ENCODE data around the gene CD3E. TPM values are rescaled to one million over a fixed set of nuclear protein-coding genes. Genes with fewer than 3 reads are reported as not detected.
A peak's percentile ranks its signal among the peaks of the same experiment; 100 is the strongest.

CD3E gene
- total RNA-seq, 2 experiments from 2014 or later: 400 to 530 TPM

GRCh38 chr11:118343248-118343647, 38.7 kb downstream of the CD3E start:
- Mint-ChIP-seq H3K9me3 (ENCODE audit: low read depth) (no peaks in the 10 kb centered on the region), H3K27me3 (no peaks in the 10 kb centered on the region), H3K36me3 (ENCODE audit: low read depth) (peaks cover 65% of the 10 kb centered on the region), H3K4me3 (peak overlapping the region; percentile 83), H3K27ac (peak overlapping the region; percentile 100), H3K4me1 (peaks cover 54% of the 10 kb centered on the region)
- DNase-seq (peak; percentile 64), ATAC-seq (peak; percentile 31)
- ChIA-PET CTCF (interaction anchor here (0.5 to 2.0 kb wide), 9 partner anchors 9 to 526 kb away, joined by 3 to 14 read pairs (median 5); no protein-coding TSS in a partner anchor), POLR2A (interaction anchor here (0.7 to 3.8 kb wide), 4 partner anchors 39 to 292 kb away, joined by 3 to 23 read pairs (median 4); partner anchors contain the start of genes CD3E and MPZL3)
- intact Hi-C loops (cut with DNase I, micrococcal nuclease): loop anchor here (2.0 to 5.0 kb wide), 6 partner anchors 58 to 584 kb away; partner anchors contain the start of genes ATP5MG (in 2 of the 2) and BCL9L (in 1 of the 2)

DNA sequence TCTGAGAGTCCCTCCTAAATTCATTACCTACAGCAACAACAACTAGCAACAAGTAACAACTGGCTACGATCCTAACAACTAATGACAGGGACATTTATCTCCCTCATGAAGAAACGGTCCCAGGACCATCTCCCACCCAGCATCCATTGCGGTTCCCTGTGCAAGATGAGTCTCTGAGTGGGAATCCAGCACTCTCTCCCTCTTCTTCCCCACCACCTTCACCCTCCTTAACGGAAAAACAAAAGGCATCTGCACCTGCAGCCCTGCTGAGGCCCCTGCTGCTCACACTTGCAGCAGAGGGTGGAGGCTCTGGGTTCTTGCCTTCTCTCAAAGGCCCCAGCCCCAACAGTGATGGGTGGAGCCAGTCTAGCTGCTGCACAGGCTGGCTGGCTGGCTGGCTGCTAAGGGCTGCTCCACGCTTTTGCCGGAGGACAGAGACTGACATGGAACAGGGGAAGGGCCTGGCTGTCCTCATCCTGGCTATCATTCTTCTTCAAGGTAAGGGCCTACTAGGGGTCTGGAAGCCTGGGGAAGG, 39.5 kb downstream of the CD3E start, which contains the start of gene CD3G:
TSS of gene CD3G (plus strand) at position 364 of the 535 bp plus-strand sequence. CDS start at position 444, 80 bp downstream.
- ATAC-seq (peak; percentile 68), DNase-seq (peak; percentile 85)
- Mint-ChIP-seq H3K9me3 (ENCODE audit: low read depth) (no peaks in the 10 kb centered on the region), H3K4me1 (peaks cover 54% of the 10 kb centered on the region), H3K4me3 (peak within 1 kb of the TSS; percentile 83), H3K27ac (peak within 1 kb of the TSS; percentile 100), H3K27me3 (no peaks in the 10 kb centered on the region), H3K36me3 (ENCODE audit: low read depth) (peaks cover 64% of the 10 kb centered on the region)
- ChIA-PET POLR2A (interaction anchor here (0.7 kb wide), 1 partner anchor 79 kb away, joined by 3 read pairs; no protein-coding TSS in a partner anchor), CTCF (interaction anchor here (0.8 to 5.0 kb wide), 8 partner anchors 29 to 184 kb away, joined by 3 to 24 read pairs (median 5); no protein-coding TSS in a partner anchor)
- intact Hi-C loops (cut with DNase I, micrococcal nuclease): loop anchor here (1.0 to 5.0 kb wide), 7 partner anchors 38 to 583 kb away; partner anchors contain the start of genes ATP5MG (in 2 of the 2) and BCL9L (in 1 of the 2)

- ATAC-seq (peak; percentile 11), DNase-seq (no peak)
- Mint-ChIP-seq H3K27ac (peak overlapping the region; percentile 52), H3K27me3 (no peaks in the 10 kb centered on the region), H3K36me3 (ENCODE audit: low read depth) (peaks cover 73% of the 10 kb centered on the region), H3K4me1 (peaks cover 56% of the 10 kb centered on the region), H3K4me3 (no peak overlapping the region), H3K9me3 (ENCODE audit: low read depth) (no peaks in the 10 kb centered on the region)
- CTCF ChIA-PET: interaction anchor here (0.7 kb wide), 1 partner anchor 169 kb away, joined by 3 read pairs; no protein-coding TSS in a partner anchor
- intact Hi-C loops (cut with DNase I, micrococcal nuclease): no loop called here
- POLR2A ChIA-PET: no interaction called here
Observed at GRCh38 chr11:118349475-118349874, 44.9 kb downstream of the CD3E start.

DNA sequence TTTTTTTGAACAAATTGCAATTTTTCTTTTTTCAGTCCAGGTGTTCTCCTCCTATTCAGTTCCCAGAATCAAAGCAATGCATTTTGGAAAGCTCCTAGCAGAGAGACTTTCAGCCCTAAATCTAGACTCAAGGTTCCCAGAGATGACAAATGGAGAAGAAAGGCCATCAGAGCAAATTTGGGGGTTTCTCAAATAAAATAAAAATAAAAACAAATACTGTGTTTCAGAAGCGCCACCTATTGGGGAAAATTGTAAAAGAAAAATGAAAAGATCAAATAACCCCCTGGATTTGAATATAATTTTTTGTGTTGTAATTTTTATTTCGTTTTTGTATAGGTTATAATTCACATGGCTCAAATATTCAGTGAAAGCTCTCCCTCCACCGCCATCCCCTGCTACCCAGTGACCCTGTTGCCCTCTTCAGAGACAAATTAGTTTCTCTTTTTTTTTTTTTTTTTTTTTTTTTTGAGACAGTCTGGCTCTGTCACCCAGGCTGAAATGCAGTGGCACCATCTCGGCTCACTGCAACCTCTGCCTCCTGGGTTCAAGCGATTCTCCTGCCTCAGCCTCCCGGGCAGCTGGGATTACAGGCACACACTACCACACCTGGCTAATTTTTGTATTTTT, 48.7 kb downstream of the CD3E start:
- DNase-seq: no peak
- CTCF ChIA-PET: interaction anchor here (0.6 to 3.3 kb wide), 15 partner anchors 9 to 181 kb away, joined by 3 to 18 read pairs (median 6); partner anchors contain the start of genes ATP5MG, CD3D and CD3E
- intact Hi-C loops (cut with DNase I, micrococcal nuclease): loop anchor here (1.0 to 5.0 kb wide), 3 partner anchors 57 to 206 kb away; no protein-coding TSS in a partner anchor

DNA sequence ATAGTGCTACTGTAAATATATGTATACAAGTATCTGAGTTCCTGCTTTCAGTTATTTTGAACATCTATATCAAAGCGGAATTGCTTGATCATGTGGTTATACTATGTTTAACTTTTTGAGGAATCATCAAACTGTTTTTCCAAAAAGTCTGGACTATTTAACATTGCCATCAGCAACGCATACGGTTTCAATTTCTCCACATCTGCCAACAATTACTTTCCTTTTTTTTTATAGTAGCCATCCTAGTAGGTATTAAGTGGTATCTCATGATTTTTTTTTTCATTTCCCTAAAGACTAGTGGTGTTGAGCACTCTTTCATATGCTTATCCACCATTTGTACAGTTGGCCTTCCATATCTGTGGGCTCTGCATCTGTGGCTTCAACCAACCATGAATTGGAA, 53.5 kb downstream of the CD3E start:
- no peak for DNase-seq
- no peaks in the 10 kb centered on the region for H3K27me3 Mint-ChIP-seq
- CTCF ChIA-PET: interaction anchor here (0.6 to 1.3 kb wide), 3 partner anchors 101 to 791 kb away, joined by 3 to 4 read pairs (median 3); no protein-coding TSS in a partner anchor
- H3K9me3 Mint-ChIP-seq (ENCODE audit: low read depth): no peaks in the 10 kb centered on the region
- H3K4me3 Mint-ChIP-seq: no peak overlapping the region
- intact Hi-C loops (cut with DNase I, micrococcal nuclease): loop anchor here in 1 of 2 experiments (2.0 kb wide), 2 partner anchors 79 to 215 kb away; partner anchors contain the start of genes ARCN1 and KMT2A
- ATAC-seq: no peak
- POLR2A ChIA-PET: no interaction called here
- H3K27ac Mint-ChIP-seq: peak overlapping the region; percentile 67
- peaks cover 18% of the 10 kb centered on the region for H3K36me3 Mint-ChIP-seq (ENCODE audit: low read depth)
- H3K4me1 Mint-ChIP-seq: peaks cover 40% of the 10 kb centered on the region

More for the DNA sequence above, 48.7 kb downstream of the CD3E start:
- H3K4me1 Mint-ChIP-seq: peaks cover 28% of the 10 kb centered on the region
- H3K27ac Mint-ChIP-seq: no peak overlapping the region
- POLR2A ChIA-PET: no interaction called here
- H3K27me3 Mint-ChIP-seq: no peaks in the 10 kb centered on the region
- H3K36me3 Mint-ChIP-seq (ENCODE audit: low read depth): peaks cover 49% of the 10 kb centered on the region
- no peaks in the 10 kb centered on the region for H3K9me3 Mint-ChIP-seq (ENCODE audit: low read depth)
- H3K4me3 Mint-ChIP-seq: no peak overlapping the region
- ATAC-seq: no peak

GRCh38 chr11:118359295-118359958, 54.9 kb downstream of the CD3E start, which contains the start of gene UBE4A:
Gene UBE4A, plus strand, starts transcription at chr11:118359600. Its CDS starts 5,481 bp downstream, at chr11:118365081.
- ChIA-PET POLR2A (interaction anchor here (0.6 to 1.5 kb wide), 3 partner anchors 43 to 119 kb away, joined by 3 to 5 read pairs (median 5); no protein-coding TSS in a partner anchor), CTCF (interaction anchor here (0.6 to 2.1 kb wide), 12 partner anchors 9 to 233 kb away, joined by 3 to 9 read pairs (median 4); partner anchors contain the start of gene ATP5MG)
- intact Hi-C loops (cut with DNase I, micrococcal nuclease): loop anchor here (1.0 to 2.0 kb wide), 8 partner anchors 14 to 659 kb away; partner anchors contain the start of genes ARCN1 (in 1 of the 2), ATP5MG (in 1 of the 2), KMT2A (in 1 of the 2) and RPS25 (in 1 of the 2)
- Mint-ChIP-seq H3K9me3 (ENCODE audit: low read depth) (no peaks in the 10 kb centered on the region), H3K4me1 (peaks cover 43% of the 10 kb centered on the region), H3K27ac (peak within 1 kb of the TSS; percentile 97), H3K27me3 (no peaks in the 10 kb centered on the region), H3K36me3 (ENCODE audit: low read depth) (peaks cover 14% of the 10 kb centered on the region), H3K4me3 (peak within 1 kb of the TSS; percentile 100)
- peak; percentile 96 for ATAC-seq
- DNase-seq: peak; percentile 99

- no peak for ATAC-seq
- Mint-ChIP-seq H3K9me3 (ENCODE audit: low read depth) (no peaks in the 10 kb centered on the region), H3K27me3 (no peaks in the 10 kb centered on the region), H3K4me3 (no peak overlapping the region), H3K4me1 (peaks cover 33% of the 10 kb centered on the region), H3K27ac (no peak overlapping the region), H3K36me3 (ENCODE audit: low read depth) (peaks cover 42% of the 10 kb centered on the region)
- ChIA-PET POLR2A (no interaction called here), CTCF (interaction anchor here (0.7 to 2.6 kb wide), 10 partner anchors 12 to 194 kb away, joined by 3 to 8 read pairs (median 4); partner anchors contain the start of gene CD3D)
- intact Hi-C loops (cut with DNase I, micrococcal nuclease): no loop called here
- DNase-seq: no peak
Observed at GRCh38 chr11:118364956-118365615, 60.6 kb downstream of the CD3E start.

Other genes with a start within 250 kb of the CD3E start
- not detected for gene TMPRSS4, start 227.7 kb upstream of the CD3E start, total RNA-seq
- gene SMIM35, start 217.8 kb upstream of the CD3E start, total RNA-seq: under 1 TPM in 1 of 2 experiments, not detected in 1; 0.09 TPM
- under 1 TPM; 0.26 to 0.27 TPM for gene SCN4B, start 151.9 kb upstream of the CD3E start, total RNA-seq
- gene SCN2B, start 128.1 kb upstream of the CD3E start, total RNA-seq: not detected
- 100 to 1,000 TPM; 168 to 193 TPM for gene JAML, start 79.7 kb upstream of the CD3E start, total RNA-seq
- 10 to 100 TPM; 45.9 to 53.2 TPM for gene MPZL3, start 52.4 kb upstream of the CD3E start, total RNA-seq
- 10 to 100 TPM; 26.7 to 30.1 TPM for gene MPZL2, start 40.4 kb upstream of the CD3E start, total RNA-seq
- gene CD3D, start 38.0 kb downstream of the CD3E start, total RNA-seq: 100 to 1,000 TPM; 305 to 331 TPM
- gene CD3G, start 39.6 kb downstream of the CD3E start, total RNA-seq: 100 to 1,000 TPM; 141 to 146 TPM
- gene UBE4A, start 54.9 kb downstream of the CD3E start, total RNA-seq: 10 to 100 TPM; 44.2 to 50.7 TPM
- 100 to 1,000 TPM; 136 to 229 TPM for gene ATP5MG, start 96.9 kb downstream of the CD3E start, total RNA-seq
- gene KMT2A, start 131.8 kb downstream of the CD3E start, total RNA-seq: 10 to 100 TPM; 64.1 to 67.1 TPM
- gene TTC36, start 222.7 kb downstream of the CD3E start, total RNA-seq: under 1 TPM; 0.21 to 0.59 TPM
- gene TMEM25, start 226.5 kb downstream of the CD3E start, total RNA-seq: 10 to 100 TPM; 12.2 to 17.4 TPM

All from activated CD4-positive, alpha-beta T cell treated with anti-CD3 and anti-CD28 coated beads for 36 hours (primary cell).